ENCODE results near the gene CEPT1. TPM values are rescaled to one million over a fixed set of nuclear protein-coding genes. Genes with fewer than 3 reads are reported as not detected.

Gene CEPT1
- total RNA-seq, 1 donor from 2014 or later = 26.9 TPM

GRCh38 chr1:111192658-111193519, 52.9 kb downstream of the CEPT1 start:
- Mint-ChIP-seq H3K4me3 (ENCODE audit: unreplicated experiment) (no peak overlapping the region), H3K9me3 (ENCODE audit: unreplicated experiment) (peaks cover 6% of the 10 kb centered on the region), H3K27me3 (ENCODE audit: low read depth, unreplicated experiment) (peaks cover 11% of the 10 kb centered on the region), H3K36me3 (ENCODE audit: low read depth, unreplicated experiment) (peaks cover 18% of the 10 kb centered on the region), H3K27ac (ENCODE audit: unreplicated experiment) (peak overlapping the region; percentile 89), H3K4me1 (ENCODE audit: low read depth, unreplicated experiment) (peaks cover 40% of the 10 kb centered on the region)
- DNase-seq (ENCODE audit: low read depth) (no peak), FAIRE-seq (no peak)
- Histone ChIP-seq H3K9me3 (ENCODE audit: insufficient read depth, low read depth, low read length) (no peaks in the 10 kb centered on the region), H3K27me3 (ENCODE audit: insufficient read depth, low read length) (no peaks in the 10 kb centered on the region), H3K9ac (ENCODE audit: low read length) (no peak overlapping the region), H4K20me1 (ENCODE audit: insufficient read depth, low read length) (no peaks in the 10 kb centered on the region), H3K4me2 (ENCODE audit: low read length) (peak overlapping the region; percentile 6), H3K4me3 (ENCODE audit: insufficient read depth, low read depth, low read length) (no peak overlapping the region), H3K79me2 (ENCODE audit: insufficient read depth, low read length) (no peaks in the 10 kb centered on the region), H2AFZ (ENCODE audit: low read depth, low read length) (no peak overlapping the region), H3K4me1 (ENCODE audit: insufficient read depth, low read length) (peaks cover 21% of the 10 kb centered on the region), H3K36me3 (ENCODE audit: insufficient read depth, low read length) (no peaks in the 10 kb centered on the region), H3K27ac (ENCODE audit: low read depth, low read length) (no peak overlapping the region)
- TF ChIP-seq CTCF (IDR thresholded peaks at IDR 0.05; ENCODE audit: insufficient read depth, low read depth, low read length) (no peak), EZH2 (IDR thresholded peaks at IDR 0.05; ENCODE audit: insufficient read depth, low read length) (no peak)

- Mint-ChIP-seq H3K4me3 (ENCODE audit: unreplicated experiment) (no peak overlapping the region), H3K9me3 (ENCODE audit: unreplicated experiment) (peaks cover 6% of the 10 kb centered on the region), H3K36me3 (ENCODE audit: low read depth, unreplicated experiment) (peaks cover 10% of the 10 kb centered on the region), H3K4me1 (ENCODE audit: low read depth, unreplicated experiment) (peaks cover 40% of the 10 kb centered on the region), H3K27ac (ENCODE audit: unreplicated experiment) (peak overlapping the region; percentile 80), H3K27me3 (ENCODE audit: low read depth, unreplicated experiment) (peaks cover 18% of the 10 kb centered on the region)
- TF ChIP-seq CTCF (IDR thresholded peaks at IDR 0.05; ENCODE audit: insufficient read depth, low read depth, low read length) = no peak
- no peak for TF ChIP-seq EZH2 (IDR thresholded peaks at IDR 0.05; ENCODE audit: insufficient read depth, low read length)
- Histone ChIP-seq H3K27ac (ENCODE audit: low read depth, low read length) (no peak overlapping the region), H4K20me1 (ENCODE audit: insufficient read depth, low read length) (no peaks in the 10 kb centered on the region), H3K79me2 (ENCODE audit: insufficient read depth, low read length) (no peaks in the 10 kb centered on the region), H3K36me3 (ENCODE audit: insufficient read depth, low read length) (no peaks in the 10 kb centered on the region), H3K9me3 (ENCODE audit: insufficient read depth, low read depth, low read length) (no peaks in the 10 kb centered on the region), H3K27me3 (ENCODE audit: insufficient read depth, low read length) (no peaks in the 10 kb centered on the region), H3K9ac (ENCODE audit: low read length) (no peak overlapping the region), H3K4me3 (ENCODE audit: insufficient read depth, low read depth, low read length) (no peak overlapping the region), H3K4me1 (ENCODE audit: insufficient read depth, low read length) (peaks cover 21% of the 10 kb centered on the region), H3K4me2 (ENCODE audit: low read length) (no peak overlapping the region), H2AFZ (ENCODE audit: low read depth, low read length) (no peak overlapping the region)
- FAIRE-seq (no peak), DNase-seq (ENCODE audit: low read depth) (no peak)
Observed at GRCh38 chr1:111193712-111194480, 53.9 kb downstream of the CEPT1 start.

All from astrocyte (in vitro differentiated cells and primary cell).